Natural killer cell (primary cell): ENCODE data around the gene HOXB5. TPM values are rescaled to one million over a fixed set of nuclear protein-coding genes. Genes with fewer than 3 reads are reported as not detected.
A peak's percentile ranks its signal among the peaks of the same experiment; 100 is the strongest.

ENCODE experiments used
- ATAC-seq, 3 donors: fragments of 150-1000 bp in 2 of 3; fragments of 200-7000 bp in 1 of 3; cut with Tn5 transposase; 1 replicate in 1 of 3; 2 replicates in 2 of 3; pipeline ENCODE4 v1.10.0; 2021; ENCODE audit warnings: mild to moderate bottlenecking in 2 of 3, moderate library complexity in 2 of 3
- DNase-seq, 2 donors: peaks; one replicate each; pipeline versions ENCODE4 v3.0.0 to v3.0.0-alpha.2; 2013 to 2021; ENCODE audit warnings: mixed read lengths in 1 of 2
- H3K27ac ChIP-seq: one replicate; pipeline ENCODE4 v1.5.1; 2013; ENCODE audit warnings: mild to moderate bottlenecking, low read length
- H3K27me3 ChIP-seq: one replicate; pipeline ENCODE4 v1.6.1; 2013; ENCODE audit warnings: low read length; ENCODE audit not compliant: control insufficient read depth, insufficient read depth
- H3K36me3 ChIP-seq: one replicate; pipeline ENCODE4 v1.6.1; 2013; ENCODE audit warnings: low read length; ENCODE audit not compliant: control insufficient read depth, insufficient read depth
- H3K4me1 ChIP-seq: one replicate; pipeline ENCODE4 v1.6.1; 2013; ENCODE audit warnings: low read length; ENCODE audit not compliant: control insufficient read depth, insufficient read depth
- H3K4me3 ChIP-seq: one replicate; pipeline ENCODE4 v1.5.1; 2013; ENCODE audit warnings: low read length
- H3K9me3 ChIP-seq: one replicate; pipeline ENCODE4 v1.6.1; 2013; ENCODE audit warnings: low read length; ENCODE audit not compliant: control insufficient read depth, insufficient read depth
- H3K27ac Mint-ChIP-seq, 2 donors: one replicate each; pipeline ENCODE4 v1.8.0; 2022; ENCODE audit warnings: mild to moderate bottlenecking in 2 of 2, mixed read lengths in 2 of 2, moderate library complexity in 1 of 2
- H3K27me3 Mint-ChIP-seq, 2 donors: one replicate each; pipeline ENCODE4 v1.8.0; 2022; ENCODE audit warnings: low read depth in 2 of 2, mixed read lengths in 2 of 2
- H3K36me3 Mint-ChIP-seq: one replicate; pipeline ENCODE4 v1.8.0; 2022; ENCODE audit warnings: mixed read lengths
- H3K4me1 Mint-ChIP-seq, 2 donors: one replicate each; pipeline ENCODE4 v1.8.0; 2022; ENCODE audit warnings: mixed read lengths in 2 of 2
- H3K4me3 Mint-ChIP-seq: one replicate; pipeline ENCODE4 v1.8.0; 2022; ENCODE audit warnings: mild to moderate bottlenecking, moderate library complexity, mixed read lengths
- H3K9me3 Mint-ChIP-seq, 2 donors: one replicate each; pipeline ENCODE4 v1.8.0; 2022; ENCODE audit warnings: mixed read lengths in 2 of 2
- CTCF ChIP-seq: fragments of 200-600 bp; IDR thresholded peaks from one replicate; pipeline ENCODE4 v1.8.0; 2022; ENCODE audit warnings: antibody characterized with exemption
- WGBS: methylation state at CpG from one replicate; pipeline ENCODE4 v1.1.7; 2013; ENCODE audit warnings: missing lambda C conversion rate; ENCODE audit not compliant: insufficient coverage; 5-methylcytosine and 5-hydroxymethylcytosine counted together
- intact Hi-C: fragments of 100-400 bp; cut with micrococcal nuclease; formaldehyde crosslinking; loops from one replicate; pipeline ENCODE4 v1.14.2; 2022
- total RNA-seq, 4 donors: library from RNA; stranded (reverse); fragments of 120-200 nt in 1 of 4; gene quantifications; one replicate each; pipeline versions ENCODE4 v1.2.3 to v1.2.4, GENCODE V29; 2013 to 2022

The HOXB5 gene
- total RNA-seq, 3 donors from 2014 or later (not counting 1 experiment from before 2014, with no cell fraction given), result not detected

- H3K36me3 ChIP-seq, result no peaks in the 10 kb centered on the region
- no peak for TF ChIP-seq CTCF
- peaks cover 68% of the 10 kb centered on the region for H3K4me1 ChIP-seq
- no peak overlapping the region for H3K27ac ChIP-seq
- Mint-ChIP-seq H3K4me3 (peak overlapping the region; percentile 87), H3K9me3 (no peaks in the 10 kb centered on the region), H3K27me3 (peaks cover 56 to 57% of the 10 kb centered on the region in 2 donors), H3K4me1 (peaks cover 57 to 63% of the 10 kb centered on the region in 2 donors), H3K36me3 (peaks cover 7% of the 10 kb centered on the region), H3K27ac (peak overlapping the region; percentile 54 to 78)
- no peak overlapping the region for H3K4me3 ChIP-seq
- peak in 1 of 2 donors; percentile 68 for DNase-seq
- peaks cover 74% of the 10 kb centered on the region for H3K27me3 ChIP-seq
- H3K9me3 ChIP-seq, result no peaks in the 10 kb centered on the region
- 2% methylated on average over 54 of the region's 55 CpGs for WGBS
- ATAC-seq, result peak in 1 of 3 donors; percentile 7
- intact Hi-C loops, result loop anchor here (2.0 to 10.0 kb wide), 3 partner anchors 17 to 141 kb away; partner anchors contain the start of genes PRAC1 and PRAC2
Measured at GRCh38 chr17:48613862-48614694, 20.5 kb upstream of the HOXB5 start.

- Mint-ChIP-seq H3K27ac (peak overlapping the region; percentile 7 to 78), H3K27me3 (peaks cover 54% of the 10 kb centered on the region in 2 donors), H3K4me1 (peaks cover 49 to 53% of the 10 kb centered on the region in 2 donors), H3K4me3 (peak overlapping the region; percentile 89), H3K9me3 (no peaks in the 10 kb centered on the region), H3K36me3 (peaks cover 7% of the 10 kb centered on the region)
- Histone ChIP-seq H3K4me3 (peak overlapping the region; percentile 24), H3K36me3 (no peaks in the 10 kb centered on the region), H3K27me3 (peaks cover 64% of the 10 kb centered on the region), H3K27ac (no peak overlapping the region), H3K4me1 (peaks cover 58% of the 10 kb centered on the region), H3K9me3 (no peaks in the 10 kb centered on the region)
- ATAC-seq (peak; percentile 75 to 78 (median 78)), DNase-seq (peak; percentile 57 to 76)
- peak; percentile 30 for TF ChIP-seq CTCF
- intact Hi-C loops, result loop anchor here (2.0 to 10.0 kb wide), 3 partner anchors 16 to 142 kb away; partner anchors contain the start of genes PRAC1 and PRAC2
- whole genome bisulfite sequencing, result 2% methylated on average over 62 of the region's 67 CpGs
Measured at GRCh38 chr17:48612854-48613691, 19.5 kb upstream of the HOXB5 start.

GRCh38 chr17:48612456-48612853 is 18.9 kb upstream of the HOXB5 start:
- Histone ChIP-seq H3K36me3 (no peaks in the 10 kb centered on the region), H3K4me1 (peaks cover 53% of the 10 kb centered on the region), H3K27ac (no peak overlapping the region), H3K4me3 (peak overlapping the region; percentile 24), H3K27me3 (peaks cover 57% of the 10 kb centered on the region), H3K9me3 (no peaks in the 10 kb centered on the region)
- intact Hi-C loops, result loop anchor here (2.0 to 10.0 kb wide), 3 partner anchors 16 to 142 kb away; partner anchors contain the start of genes PRAC1 and PRAC2
- Mint-ChIP-seq H3K9me3 (no peaks in the 10 kb centered on the region), H3K27me3 (peaks cover 49 to 54% of the 10 kb centered on the region in 2 donors), H3K4me3 (peak overlapping the region; percentile 89), H3K27ac (peak overlapping the region; percentile 7 to 78), H3K4me1 (peaks cover 48 to 50% of the 10 kb centered on the region in 2 donors), H3K36me3 (peaks cover 7% of the 10 kb centered on the region)
- TF ChIP-seq CTCF, result no peak
- under 1% methylated on average over 13 of the region's 15 CpGs for WGBS
- DNase-seq (peak in 1 of 2 donors; percentile 48), ATAC-seq (peak; percentile 14 to 20 (median 16))
